HCT116 (cell line): ENCODE measurements around the gene SCN4B. TPM values are rescaled to one million over a fixed set of nuclear protein-coding genes. Genes with fewer than 3 reads are reported as not detected.

Experiments used
- ATAC-seq: fragments of 200-7000 bp; cut with Tn5 transposase; 2 replicates; pipeline ENCODE4 v1.9.1; 2020; ENCODE audit warnings: mild to moderate bottlenecking, moderate library complexity
- BruUV-seq: library from RNA; stranded (reverse); fragments of 400-500 nt; replicated peaks from 2 replicates; lab custom pipeline; 2021; lab: Mats Ljungman, UMichigan
- CTCF ChIA-PET: fragments of 300-600 bp; sonication (Branson Sonifier 250); formaldehyde crosslinking; loops from one replicate; lab custom pipeline; 2021; ENCODE audit warnings: antibody characterized with exemption; lab: Charles Lee
- POLR2A ChIA-PET: fragments of 300-600, 350-600 bp; sonication (Branson Sonifier 250); formaldehyde crosslinking; loops from one replicate; lab custom pipeline; 2021; ENCODE audit warnings: antibody characterized with exemption; lab: Charles Lee
- RAD21 ChIA-PET, 2 experiments: fragments of 300-600 bp; sonication (Branson Sonifier 250); formaldehyde crosslinking; loops; one replicate each; lab custom pipeline; 2023; ENCODE audit warnings: low total read pairs in 2 of 2; ENCODE audit not compliant: uncharacterized antibody in 2 of 2, unreplicated experiment in 2 of 2, low non-redundant PET in 1 of 2; lab: Charles Lee
- DNase-seq: peaks from one replicate; pipeline ENCODE4 v3.0.0-alpha.2; 2010; ENCODE audit warnings: low read depth, low spot score
- H2AFZ ChIP-seq: fragments of 200-600 bp; shearing (Covaris generic), sonication (generic); 2 replicates; pipeline ENCODE4 v1.6.1; 2017; ENCODE audit warnings: low read depth, mixed run types, mixed read lengths, antibody characterized with exemption, low read length; ENCODE audit not compliant: poor library complexity, severe bottlenecking
- H3K27ac ChIP-seq: 2 replicates; pipeline ENCODE4 v1.5.1; 2012; ENCODE audit warnings: low read depth, low read length
- H3K27me3 ChIP-seq: fragments of 200-600 bp; sonication (generic); 2 replicates; pipeline ENCODE4 v1.6.1; 2016; ENCODE audit warnings: mixed run types, low read length, mixed read lengths; ENCODE audit not compliant: insufficient read depth
- H3K36me3 ChIP-seq, 2 experiments: fragments of 200-500 bp in 1 of 2; fragments of 200-600 bp in 1 of 2; sonication (Bioruptor generic) in 1 of 2; sonication (generic) in 1 of 2; 2 replicates each; pipeline versions ENCODE4 v1.5.1 to v1.6.1; 2014 to 2016; ENCODE audit warnings: low read length in 2 of 2, inconsistent platforms in 1 of 2, mixed read lengths in 1 of 2, mixed run types in 1 of 2; ENCODE audit not compliant: insufficient read depth in 2 of 2, control insufficient read depth in 1 of 2
- H3K4me1 ChIP-seq, 2 experiments: fragments of 200-600 bp in 1 of 2; sonication (generic) in 1 of 2; 2 replicates each; pipeline versions ENCODE4 v1.5.1 to v1.6.1; 2012 to 2017; ENCODE audit warnings: low read length in 2 of 2, inconsistent platforms in 1 of 2, mild to moderate bottlenecking in 1 of 2, mixed read lengths in 1 of 2, mixed run types in 1 of 2, moderate library complexity in 1 of 2; ENCODE audit not compliant: insufficient read depth in 2 of 2, control insufficient read depth in 1 of 2
- H3K4me2 ChIP-seq: fragments of 200-600 bp; sonication (generic); 2 replicates; pipeline ENCODE4 v1.6.1; 2017; ENCODE audit warnings: mixed run types, low read length, mixed read lengths
- H3K4me3 ChIP-seq, 2 experiments: fragments of 200-600 bp in 1 of 2; sonication (generic) in 1 of 2; replicated peaks in 1 of 2; 2 replicates each; pipeline ENCODE4 v1.5.1; 2011 to 2016; ENCODE audit warnings: low read length in 2 of 2, control low read depth in 1 of 2, low read depth in 1 of 2, mild to moderate bottlenecking in 1 of 2, mixed read lengths in 1 of 2, mixed run types in 1 of 2
- H3K79me2 ChIP-seq: fragments of 200-600 bp; sonication (generic); 2 replicates; pipeline ENCODE4 v1.6.1; 2017; ENCODE audit warnings: mild to moderate bottlenecking, mixed run types, low read length, moderate library complexity, mixed read lengths; ENCODE audit not compliant: insufficient read depth
- H3K9ac ChIP-seq: fragments of 200-600 bp; sonication (generic); 2 replicates; pipeline ENCODE4 v1.6.1; 2016; ENCODE audit warnings: low read length, mixed read lengths
- H3K9me2 ChIP-seq: fragments of 200-600 bp; sonication (generic), shearing (Covaris generic); 2 replicates; pipeline ENCODE4 v1.6.1; 2017; ENCODE audit warnings: mixed run types, mild to moderate bottlenecking, moderate library complexity; ENCODE audit not compliant: insufficient read depth
- H3K9me3 ChIP-seq, 2 experiments: fragments of 200-500 bp in 1 of 2; fragments of 200-600 bp in 1 of 2; sonication (Bioruptor generic) in 1 of 2; sonication (generic) in 1 of 2; 2 replicates each; pipeline ENCODE4 v1.6.1; 2014 to 2017; ENCODE audit warnings: low read length in 2 of 2, mixed read lengths in 2 of 2, inconsistent platforms in 1 of 2, low read depth in 1 of 2, mild to moderate bottlenecking in 1 of 2, mixed run types in 1 of 2, moderate library complexity in 1 of 2; ENCODE audit not compliant: control insufficient read depth in 1 of 2, insufficient read depth in 1 of 2
- H4K20me1 ChIP-seq: fragments of 200-600 bp; sonication (generic), shearing (Covaris generic); 2 replicates; pipeline ENCODE4 v1.6.1; 2017; ENCODE audit warnings: mixed run types, mild to moderate bottlenecking, moderate library complexity; ENCODE audit not compliant: insufficient read depth
- CBX3 ChIP-seq: IDR thresholded peaks from 2 replicates; pipeline ENCODE4 v1.6.1; 2012; ENCODE audit warnings: low read depth
- EGR1 ChIP-seq: IDR thresholded peaks from 2 replicates; pipeline ENCODE4 v1.6.1; 2012; ENCODE audit warnings: low read depth
- EZH2 ChIP-seq: fragments of 200-600 bp; sonication (generic); IDR thresholded peaks from 2 replicates; pipeline ENCODE4 v1.6.1; 2017; ENCODE audit warnings: antibody characterized with exemption, mixed run types
- FOSL1 ChIP-seq: IDR thresholded peaks from 2 replicates; pipeline ENCODE4 v1.6.1; 2012; ENCODE audit warnings: low read depth
- POLR2A ChIP-seq: IDR thresholded peaks from 2 replicates; pipeline ENCODE4 v1.7.0; 2011; ENCODE audit warnings: borderline replicate concordance; ENCODE audit not compliant: insufficient read depth, insufficient read length; ENCODE audit errors: extremely low read depth
- REST ChIP-seq: IDR thresholded peaks from 2 replicates; pipeline ENCODE4 v1.6.1; 2012; ENCODE audit warnings: low read depth
- SIN3A ChIP-seq: IDR thresholded peaks from 2 replicates; pipeline ENCODE4 v1.6.1; 2012; ENCODE audit warnings: low read depth
- SRF ChIP-seq: IDR thresholded peaks from 2 replicates; pipeline ENCODE4 v1.6.1; 2012; ENCODE audit warnings: low read depth
- TCF7L2 ChIP-seq: IDR thresholded peaks from 2 replicates; pipeline ENCODE4 v1.7.0; 2011; ENCODE audit warnings: borderline replicate concordance, inconsistent platforms; ENCODE audit not compliant: insufficient read depth, insufficient read length; ENCODE audit errors: extremely low read depth
- ZFX ChIP-seq: fragments of 450-650 bp; IDR thresholded peaks from 2 replicates; pipeline ENCODE4 v1.6.1; 2017
- ZNF274 ChIP-seq: fragments of 200-500 bp; sonication (Bioruptor generic); IDR thresholded peaks from 2 replicates; pipeline ENCODE4 v1.6.1; 2014; ENCODE audit warnings: mild to moderate bottlenecking, low read depth, low read length, inconsistent platforms
- intact Hi-C: fragments of 100-400 bp; cut with micrococcal nuclease; formaldehyde crosslinking; loops from 2 replicates; pipeline ENCODE4 v1.10.0; 2022
- total RNA-seq: library from RNA; stranded (reverse); gene quantifications from one replicate; pipeline ENCODE4 v1.2.1, GENCODE V29; 2021; ENCODE audit not compliant: unreplicated experiment
- TF ChIP-seq, protein P1 (sequence below): IDR thresholded peaks from 2 replicates; pipeline ENCODE4 v1.6.1; 2012
- TF ChIP-seq, protein P2 (sequence below), 3 experiments: fragments of 200-600 bp in 1 of 3; sonication (generic) in 1 of 3; IDR thresholded peaks in 2 of 3; conservative IDR thresholded peaks in 1 of 3; 2 replicates each; pipeline ENCODE4 v1.5.1; 2012 to 2017; ENCODE audit warnings: low read depth in 2 of 3, low read length in 2 of 3, antibody characterized with exemption in 1 of 3, borderline replicate concordance in 1 of 3, control low read depth in 1 of 3, mild to moderate bottlenecking in 1 of 3, mixed read lengths in 1 of 3, mixed run types in 1 of 3, moderate library complexity in 1 of 3; ENCODE audit not compliant: insufficient read depth in 1 of 3
- TF ChIP-seq, protein P3 (sequence below): IDR thresholded peaks from 2 replicates; pipeline ENCODE4 v1.6.1; 2012

The SCN4B gene
- total RNA-seq, 1 experiment from 2014 or later = 0.32 TPM

- Histone ChIP-seq H2AFZ (no peak overlapping the region), H3K4me1 (peaks cover 3 to 15% of the 10 kb centered on the region in 2 experiments; a peak in 3 of 4 replicates), H3K4me2 (no peak overlapping the region), H4K20me1 (no peaks in the 10 kb centered on the region), H3K36me3 (no peaks in the 10 kb centered on the region), H3K9ac (no peak overlapping the region), H3K4me3 (no peak overlapping the region), H3K9me3 (no peaks in the 10 kb centered on the region), H3K27me3 (no peaks in the 10 kb centered on the region), H3K27ac (no peak overlapping the region), H3K9me2 (no peaks in the 10 kb centered on the region), H3K79me2 (no peaks in the 10 kb centered on the region)
- ChIA-PET CTCF (interaction anchor here (0.5 to 3.0 kb wide), 3 partner anchors 14 to 392 kb away, joined by 3 to 14 read pairs (median 3); no protein-coding TSS in a partner anchor), POLR2A (no interaction called here), RAD21 (no interaction called here)
- intact Hi-C loops = loop anchor here (5.0 kb wide), 1 partner anchor 463 kb away; no protein-coding TSS in a partner anchor
- no peak for DNase-seq
- BruUV-seq = no TSS peak
- no peak for ATAC-seq
- TF ChIP-seq FOSL1 (no peak), SIN3A (no peak), EGR1 (no peak), POLR2A (no peak), ZNF274 (no peak)
- TF ChIP-seq, protein P1, sequence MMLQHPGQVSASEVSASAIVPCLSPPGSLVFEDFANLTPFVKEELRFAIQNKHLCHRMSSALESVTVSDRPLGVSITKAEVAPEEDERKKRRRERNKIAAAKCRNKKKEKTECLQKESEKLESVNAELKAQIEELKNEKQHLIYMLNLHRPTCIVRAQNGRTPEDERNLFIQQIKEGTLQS = no peak
Measured at GRCh38 chr11:118149493-118149892, 3.1 kb downstream of the SCN4B start.

DNA sequence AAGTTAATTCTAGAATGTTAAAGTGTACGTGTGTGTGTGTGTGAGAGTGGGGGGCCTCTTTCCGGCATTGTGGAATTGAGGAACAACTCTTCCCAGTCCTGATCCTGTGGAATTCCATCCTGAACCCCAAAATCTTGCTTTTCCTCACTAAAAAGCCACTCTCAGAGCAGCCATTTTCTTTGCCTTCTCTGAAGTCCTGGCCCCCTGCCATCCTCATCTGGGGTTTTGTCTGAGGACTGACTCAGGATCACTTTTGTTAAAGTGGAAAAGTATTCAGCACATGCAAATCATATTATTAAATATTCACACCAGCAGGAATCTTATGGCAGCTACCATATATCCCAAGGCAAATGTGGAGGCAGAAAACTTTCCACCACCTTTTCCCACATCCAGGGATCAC is 3.8 kb downstream of the SCN4B start:
- ChIA-PET POLR2A (no interaction called here), RAD21 (interaction anchor here in 1 of 2 experiments (0.7 kb wide), 1 partner anchor 21 kb away, joined by 3 read pairs; no protein-coding TSS in a partner anchor), CTCF (interaction anchor here (0.6 to 3.0 kb wide), 2 partner anchors 22 to 393 kb away, joined by 3 to 14 read pairs; no protein-coding TSS in a partner anchor)
- Histone ChIP-seq H3K4me1 (peaks cover 3 to 15% of the 10 kb centered on the region in 2 experiments; a peak in 3 of 4 replicates), H3K36me3 (no peaks in the 10 kb centered on the region), H4K20me1 (no peaks in the 10 kb centered on the region), H3K4me2 (no peak overlapping the region), H3K79me2 (no peaks in the 10 kb centered on the region), H3K27ac (no peak overlapping the region), H3K9me3 (no peaks in the 10 kb centered on the region), H3K9ac (no peak overlapping the region), H3K27me3 (no peaks in the 10 kb centered on the region), H2AFZ (no peak overlapping the region), H3K9me2 (no peaks in the 10 kb centered on the region), H3K4me3 (no peak overlapping the region)
- no TSS peak for BruUV-seq
- DNase-seq (no peak), ATAC-seq (no peak)
- intact Hi-C loops = loop anchor here (5.0 kb wide), 1 partner anchor 463 kb away; no protein-coding TSS in a partner anchor
- TF ChIP-seq ZNF274 = no peak
- TF ChIP-seq, protein P1 = no peak
- TF ChIP-seq, protein P2, sequence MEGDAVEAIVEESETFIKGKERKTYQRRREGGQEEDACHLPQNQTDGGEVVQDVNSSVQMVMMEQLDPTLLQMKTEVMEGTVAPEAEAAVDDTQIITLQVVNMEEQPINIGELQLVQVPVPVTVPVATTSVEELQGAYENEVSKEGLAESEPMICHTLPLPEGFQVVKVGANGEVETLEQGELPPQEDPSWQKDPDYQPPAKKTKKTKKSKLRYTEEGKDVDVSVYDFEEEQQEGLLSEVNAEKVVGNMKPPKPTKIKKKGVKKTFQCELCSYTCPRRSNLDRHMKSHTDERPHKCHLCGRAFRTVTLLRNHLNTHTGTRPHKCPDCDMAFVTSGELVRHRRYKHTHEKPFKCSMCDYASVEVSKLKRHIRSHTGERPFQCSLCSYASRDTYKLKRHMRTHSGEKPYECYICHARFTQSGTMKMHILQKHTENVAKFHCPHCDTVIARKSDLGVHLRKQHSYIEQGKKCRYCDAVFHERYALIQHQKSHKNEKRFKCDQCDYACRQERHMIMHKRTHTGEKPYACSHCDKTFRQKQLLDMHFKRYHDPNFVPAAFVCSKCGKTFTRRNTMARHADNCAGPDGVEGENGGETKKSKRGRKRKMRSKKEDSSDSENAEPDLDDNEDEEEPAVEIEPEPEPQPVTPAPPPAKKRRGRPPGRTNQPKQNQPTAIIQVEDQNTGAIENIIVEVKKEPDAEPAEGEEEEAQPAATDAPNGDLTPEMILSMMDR (IDR thresholded peaks at IDR 0.05 in 2 of 3, conservative IDR thresholded peaks at IDR 0.05 in 1 of 3; ENCODE audit: borderline replicate concordance in 1 of 3, insufficient read depth in 1 of 3, low read depth in 2 of 3, low read length in 2 of 3) = no peak
- no peak for TF ChIP-seq REST
- TF ChIP-seq SRF = no peak
- TF ChIP-seq ZFX = no peak
- TF ChIP-seq TCF7L2 = no peak
- TF ChIP-seq, protein P3, sequence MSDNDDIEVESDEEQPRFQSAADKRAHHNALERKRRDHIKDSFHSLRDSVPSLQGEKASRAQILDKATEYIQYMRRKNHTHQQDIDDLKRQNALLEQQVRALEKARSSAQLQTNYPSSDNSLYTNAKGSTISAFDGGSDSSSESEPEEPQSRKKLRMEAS = no peak
- TF ChIP-seq POLR2A = no peak
- TF ChIP-seq CBX3 = no peak
- no peak for TF ChIP-seq EZH2
